HCT116 (cell line): ENCODE measurements around the gene MST1.

Experiments used
- EZH2 ChIP-seq: fragments of 200-600 bp; sonication (generic); IDR thresholded peaks from 2 replicates; pipeline ENCODE4 v1.6.1; 2017; ENCODE audit warnings: antibody characterized with exemption, mixed run types
- JUND ChIP-seq: IDR thresholded peaks from 2 replicates; pipeline ENCODE4 v1.6.1; 2012
- POLR2A ChIP-seq: IDR thresholded peaks from 2 replicates; pipeline ENCODE4 v1.7.0; 2011; ENCODE audit warnings: borderline replicate concordance; ENCODE audit not compliant: insufficient read depth, insufficient read length; ENCODE audit errors: extremely low read depth
- POLR2AphosphoS5 ChIP-seq: IDR thresholded peaks from 2 replicates; pipeline ENCODE4 v1.6.1; 2011; ENCODE audit warnings: mild to moderate bottlenecking, low read depth, low read length, moderate library complexity
- RAD21 ChIP-seq: IDR thresholded peaks from 2 replicates; pipeline ENCODE4 v1.6.1; 2012; ENCODE audit warnings: low read depth, mild to moderate bottlenecking
- SIN3A ChIP-seq: IDR thresholded peaks from 2 replicates; pipeline ENCODE4 v1.6.1; 2012; ENCODE audit warnings: low read depth
- SP1 ChIP-seq: IDR thresholded peaks from 2 replicates; pipeline ENCODE4 v1.6.1; 2012; ENCODE audit warnings: low read depth
- TCF7L2 ChIP-seq: IDR thresholded peaks from 2 replicates; pipeline ENCODE4 v1.7.0; 2011; ENCODE audit warnings: borderline replicate concordance, inconsistent platforms; ENCODE audit not compliant: insufficient read depth, insufficient read length; ENCODE audit errors: extremely low read depth
- TF ChIP-seq, protein P1 (sequence below): IDR thresholded peaks from 2 replicates; pipeline ENCODE4 v1.6.1; 2012; ENCODE audit warnings: low read depth
- TF ChIP-seq, protein P2 (sequence below), 3 experiments: fragments of 200-600 bp in 1 of 3; sonication (generic) in 1 of 3; IDR thresholded peaks in 2 of 3; conservative IDR thresholded peaks in 1 of 3; 2 replicates each; pipeline ENCODE4 v1.5.1; 2012 to 2017; ENCODE audit warnings: low read depth in 2 of 3, low read length in 2 of 3, antibody characterized with exemption in 1 of 3, borderline replicate concordance in 1 of 3, control low read depth in 1 of 3, mild to moderate bottlenecking in 1 of 3, mixed read lengths in 1 of 3, mixed run types in 1 of 3, moderate library complexity in 1 of 3; ENCODE audit not compliant: insufficient read depth in 1 of 3
- TF ChIP-seq, protein P3 (sequence below): IDR thresholded peaks from 2 replicates; pipeline ENCODE4 v1.6.1; 2012

DNA sequence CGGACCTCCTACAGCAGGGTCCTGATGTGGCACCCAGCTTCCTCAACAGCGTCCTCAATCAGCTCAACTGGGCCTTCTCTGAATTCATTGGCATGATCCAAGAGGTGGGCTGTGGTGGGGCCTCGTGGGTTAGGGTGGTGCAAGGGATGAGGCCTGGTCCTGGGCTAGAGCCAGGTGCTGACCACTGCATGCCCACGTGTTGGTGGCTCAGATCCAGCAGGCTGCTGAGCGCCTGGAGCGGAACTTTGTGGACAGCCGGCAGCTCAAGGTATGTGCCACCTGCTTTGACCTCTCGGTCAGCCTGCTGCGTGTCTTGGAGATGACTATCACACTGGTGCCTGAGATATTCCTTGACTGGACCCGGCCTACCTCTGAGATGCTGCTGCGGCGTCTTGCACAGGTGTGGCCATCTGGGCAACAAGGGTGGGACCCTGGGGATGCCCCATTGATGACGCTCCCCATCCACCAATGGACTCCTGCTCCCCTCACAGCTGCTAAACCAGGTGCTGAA, 26.4 kb upstream of the MST1 start:
- TF ChIP-seq EZH2 = no peak
- TF ChIP-seq, protein P1, sequence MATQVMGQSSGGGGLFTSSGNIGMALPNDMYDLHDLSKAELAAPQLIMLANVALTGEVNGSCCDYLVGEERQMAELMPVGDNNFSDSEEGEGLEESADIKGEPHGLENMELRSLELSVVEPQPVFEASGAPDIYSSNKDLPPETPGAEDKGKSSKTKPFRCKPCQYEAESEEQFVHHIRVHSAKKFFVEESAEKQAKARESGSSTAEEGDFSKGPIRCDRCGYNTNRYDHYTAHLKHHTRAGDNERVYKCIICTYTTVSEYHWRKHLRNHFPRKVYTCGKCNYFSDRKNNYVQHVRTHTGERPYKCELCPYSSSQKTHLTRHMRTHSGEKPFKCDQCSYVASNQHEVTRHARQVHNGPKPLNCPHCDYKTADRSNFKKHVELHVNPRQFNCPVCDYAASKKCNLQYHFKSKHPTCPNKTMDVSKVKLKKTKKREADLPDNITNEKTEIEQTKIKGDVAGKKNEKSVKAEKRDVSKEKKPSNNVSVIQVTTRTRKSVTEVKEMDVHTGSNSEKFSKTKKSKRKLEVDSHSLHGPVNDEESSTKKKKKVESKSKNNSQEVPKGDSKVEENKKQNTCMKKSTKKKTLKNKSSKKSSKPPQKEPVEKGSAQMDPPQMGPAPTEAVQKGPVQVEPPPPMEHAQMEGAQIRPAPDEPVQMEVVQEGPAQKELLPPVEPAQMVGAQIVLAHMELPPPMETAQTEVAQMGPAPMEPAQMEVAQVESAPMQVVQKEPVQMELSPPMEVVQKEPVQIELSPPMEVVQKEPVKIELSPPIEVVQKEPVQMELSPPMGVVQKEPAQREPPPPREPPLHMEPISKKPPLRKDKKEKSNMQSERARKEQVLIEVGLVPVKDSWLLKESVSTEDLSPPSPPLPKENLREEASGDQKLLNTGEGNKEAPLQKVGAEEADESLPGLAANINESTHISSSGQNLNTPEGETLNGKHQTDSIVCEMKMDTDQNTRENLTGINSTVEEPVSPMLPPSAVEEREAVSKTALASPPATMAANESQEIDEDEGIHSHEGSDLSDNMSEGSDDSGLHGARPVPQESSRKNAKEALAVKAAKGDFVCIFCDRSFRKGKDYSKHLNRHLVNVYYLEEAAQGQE = no peak
- TF ChIP-seq JUND = no peak
- TF ChIP-seq SIN3A = no peak
- TF ChIP-seq, protein P2, sequence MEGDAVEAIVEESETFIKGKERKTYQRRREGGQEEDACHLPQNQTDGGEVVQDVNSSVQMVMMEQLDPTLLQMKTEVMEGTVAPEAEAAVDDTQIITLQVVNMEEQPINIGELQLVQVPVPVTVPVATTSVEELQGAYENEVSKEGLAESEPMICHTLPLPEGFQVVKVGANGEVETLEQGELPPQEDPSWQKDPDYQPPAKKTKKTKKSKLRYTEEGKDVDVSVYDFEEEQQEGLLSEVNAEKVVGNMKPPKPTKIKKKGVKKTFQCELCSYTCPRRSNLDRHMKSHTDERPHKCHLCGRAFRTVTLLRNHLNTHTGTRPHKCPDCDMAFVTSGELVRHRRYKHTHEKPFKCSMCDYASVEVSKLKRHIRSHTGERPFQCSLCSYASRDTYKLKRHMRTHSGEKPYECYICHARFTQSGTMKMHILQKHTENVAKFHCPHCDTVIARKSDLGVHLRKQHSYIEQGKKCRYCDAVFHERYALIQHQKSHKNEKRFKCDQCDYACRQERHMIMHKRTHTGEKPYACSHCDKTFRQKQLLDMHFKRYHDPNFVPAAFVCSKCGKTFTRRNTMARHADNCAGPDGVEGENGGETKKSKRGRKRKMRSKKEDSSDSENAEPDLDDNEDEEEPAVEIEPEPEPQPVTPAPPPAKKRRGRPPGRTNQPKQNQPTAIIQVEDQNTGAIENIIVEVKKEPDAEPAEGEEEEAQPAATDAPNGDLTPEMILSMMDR (IDR thresholded peaks at IDR 0.05 in 2 of 3, conservative IDR thresholded peaks at IDR 0.05 in 1 of 3; ENCODE audit: borderline replicate concordance in 1 of 3, insufficient read depth in 1 of 3, low read depth in 2 of 3, low read length in 2 of 3) = no peak
- no peak for TF ChIP-seq POLR2A
- no peak for TF ChIP-seq POLR2AphosphoS5
- TF ChIP-seq, protein P3, sequence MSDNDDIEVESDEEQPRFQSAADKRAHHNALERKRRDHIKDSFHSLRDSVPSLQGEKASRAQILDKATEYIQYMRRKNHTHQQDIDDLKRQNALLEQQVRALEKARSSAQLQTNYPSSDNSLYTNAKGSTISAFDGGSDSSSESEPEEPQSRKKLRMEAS = no peak
- no peak for TF ChIP-seq SP1
- TF ChIP-seq TCF7L2 = no peak
- TF ChIP-seq RAD21 = no peak
